KOPT-K1 (cell line): ENCODE measurements around the gene BCAS1.

Experiments
- H3K27ac ChIP-seq: fragments of 200-600 bp; sonication (generic); 2 replicates; pipeline ENCODE4 v1.5.1; 2016; ENCODE audit warnings: antibody characterized with exemption, mild to moderate bottlenecking, low read depth, low read length; ENCODE audit not compliant: poor library complexity, severe bottlenecking
- H3K36me3 ChIP-seq: fragments of 200-600 bp; sonication (generic); 2 replicates; pipeline ENCODE4 v1.5.1; 2017; ENCODE audit warnings: antibody characterized with exemption, mild to moderate bottlenecking, low read length, moderate library complexity; ENCODE audit not compliant: insufficient read depth
- H3K9me3 ChIP-seq: fragments of 200-600 bp; sonication (generic); 2 replicates; pipeline ENCODE4 v1.5.1; 2017; ENCODE audit warnings: antibody characterized with exemption, low read length, mild to moderate bottlenecking; ENCODE audit not compliant: insufficient read depth, poor library complexity, severe bottlenecking

BCAS1 gene

DNA sequence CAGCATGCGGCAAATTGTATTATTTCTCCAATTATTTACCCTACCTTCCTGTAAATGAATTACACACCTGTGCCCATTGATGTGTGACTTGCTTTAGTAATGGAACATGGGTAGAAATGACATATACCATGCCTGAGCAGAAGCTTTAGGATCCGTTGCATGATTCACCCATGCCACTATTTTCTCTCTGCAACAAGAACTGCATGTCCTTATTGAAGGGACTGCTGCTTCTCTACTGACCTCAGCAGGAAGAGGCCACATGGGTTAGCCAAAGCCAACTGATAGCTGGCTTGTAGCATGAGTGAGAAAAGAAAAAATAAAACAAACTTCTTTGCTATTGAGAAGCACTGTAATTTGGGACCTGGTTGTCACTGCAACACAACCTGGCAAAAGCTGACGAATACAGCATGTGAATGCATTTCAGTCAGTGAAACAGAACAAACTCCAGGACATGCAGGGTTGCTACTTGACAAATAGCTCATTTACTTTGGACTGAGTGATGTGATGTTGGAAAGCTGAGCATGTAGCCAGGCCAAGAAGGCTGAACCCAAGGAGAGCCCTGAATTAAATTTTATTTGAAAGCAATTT is 99.2 kb downstream of the BCAS1 start:
- H3K9me3 ChIP-seq, result peaks cover 16% of the 10 kb centered on the region
- H3K27ac ChIP-seq, result no peak overlapping the region
- no peaks in the 10 kb centered on the region for H3K36me3 ChIP-seq

DNA sequence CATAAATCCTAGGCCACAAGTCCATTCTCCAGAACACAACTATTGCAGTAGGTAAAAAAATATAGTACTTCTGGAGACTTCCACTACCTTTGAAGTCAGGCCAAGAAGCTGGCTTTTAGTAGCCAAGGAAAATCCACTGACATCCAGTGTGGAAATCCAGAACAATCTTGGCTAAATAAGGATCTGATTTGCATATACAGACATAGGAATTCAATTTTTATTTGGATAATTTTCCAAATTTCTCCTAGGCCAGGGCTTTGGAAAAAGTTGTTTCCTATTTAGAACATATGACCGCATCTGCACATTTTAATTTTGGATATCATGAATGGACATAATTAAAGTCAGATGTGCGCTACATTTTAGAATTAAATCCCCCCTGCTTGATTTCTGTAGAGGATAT is 100.2 kb downstream of the BCAS1 start:
- Histone ChIP-seq H3K27ac (no peak overlapping the region), H3K36me3 (no peaks in the 10 kb centered on the region), H3K9me3 (peaks cover 16% of the 10 kb centered on the region)

DNA sequence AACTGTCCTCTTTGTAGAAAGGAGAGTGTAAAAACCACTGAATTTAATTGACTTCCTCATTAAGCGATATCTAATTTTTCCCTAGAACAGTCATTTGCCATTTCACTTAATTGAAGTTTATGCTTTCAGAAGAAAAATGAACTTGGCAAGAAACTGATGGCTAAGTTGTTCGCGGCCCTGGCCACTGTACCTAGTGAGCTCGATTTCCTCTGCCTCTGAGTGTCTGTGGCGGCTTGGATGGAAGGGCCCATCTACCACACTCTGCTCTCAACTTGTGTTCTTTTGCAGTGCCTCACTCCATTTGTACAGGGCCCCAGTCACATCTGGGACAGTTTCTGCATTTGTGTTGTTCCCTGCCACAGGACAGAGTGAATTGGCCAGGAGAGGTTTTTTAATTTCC is 102.9 kb downstream of the BCAS1 start:
- Histone ChIP-seq H3K36me3 (no peaks in the 10 kb centered on the region), H3K27ac (no peak overlapping the region)

DNA sequence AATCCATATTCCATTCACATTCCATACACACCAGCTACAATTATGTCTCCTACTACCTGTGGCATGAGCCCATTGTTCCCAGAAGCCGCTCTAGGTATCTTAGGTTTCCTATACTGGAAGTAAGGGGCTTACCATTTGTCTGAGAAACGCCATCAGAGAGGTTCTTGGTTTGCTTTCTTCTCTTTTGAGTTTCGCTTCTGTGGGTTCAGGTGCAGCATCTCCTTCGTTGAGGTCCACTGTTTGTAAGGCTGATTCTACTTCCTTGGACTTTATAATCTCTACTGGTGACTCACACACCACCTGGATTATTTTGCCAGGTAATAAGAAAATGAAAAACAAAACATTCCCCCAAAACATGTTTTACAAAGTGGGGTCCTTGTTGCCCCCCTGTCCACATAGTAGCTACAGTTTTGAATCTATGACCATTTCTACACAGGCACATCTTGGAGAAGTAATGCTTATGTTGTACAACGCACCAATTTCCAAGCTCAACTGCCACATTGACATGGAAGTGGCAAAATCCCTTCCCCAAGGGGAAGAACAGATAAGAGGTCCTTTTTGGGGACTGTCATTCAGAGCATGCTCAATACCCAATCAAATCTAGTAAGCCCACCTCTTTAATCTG is 103.5 kb downstream of the BCAS1 start:
- Histone ChIP-seq H3K27ac (no peak overlapping the region), H3K36me3 (no peaks in the 10 kb centered on the region), H3K9me3 (no peaks in the 10 kb centered on the region)

More for the DNA sequence above, 102.9 kb downstream of the BCAS1 start:
- H3K9me3 ChIP-seq, result no peaks in the 10 kb centered on the region

DNA sequence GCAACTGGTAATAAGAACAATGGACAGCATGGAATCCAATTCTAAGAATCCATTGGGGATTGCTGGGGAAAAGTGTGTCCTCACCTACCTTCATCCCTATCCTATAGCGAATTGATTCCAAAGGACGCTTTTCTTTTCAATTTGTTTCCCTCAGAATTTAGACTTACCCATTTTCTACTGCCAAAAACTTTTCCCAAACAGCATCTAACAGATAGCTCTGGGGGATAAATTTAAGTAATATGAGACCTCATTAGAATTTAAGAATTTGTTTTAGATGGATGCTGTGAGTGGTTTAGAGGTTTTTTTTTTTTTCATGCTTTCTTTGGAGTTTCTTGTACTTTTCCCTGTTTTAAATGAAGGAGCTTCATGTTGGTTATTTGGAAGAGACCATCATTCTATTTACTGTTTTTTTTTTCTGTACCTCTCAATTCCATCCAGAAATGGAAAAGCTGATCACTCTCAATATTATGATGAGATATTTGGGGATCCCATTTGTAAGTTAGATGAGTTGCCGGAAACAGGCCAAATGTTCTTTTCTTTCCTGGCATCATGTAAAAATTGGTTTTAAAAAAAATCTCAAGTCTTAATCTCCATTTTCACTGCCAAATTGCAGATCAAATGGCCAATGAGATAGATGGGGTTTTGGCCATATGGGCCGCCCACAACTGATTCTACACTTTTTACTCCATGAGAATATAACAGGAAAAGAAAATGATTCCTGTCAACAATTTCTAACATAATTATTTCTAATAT is 105.7 kb downstream of the BCAS1 start:
- no peaks in the 10 kb centered on the region for H3K9me3 ChIP-seq

DNA sequence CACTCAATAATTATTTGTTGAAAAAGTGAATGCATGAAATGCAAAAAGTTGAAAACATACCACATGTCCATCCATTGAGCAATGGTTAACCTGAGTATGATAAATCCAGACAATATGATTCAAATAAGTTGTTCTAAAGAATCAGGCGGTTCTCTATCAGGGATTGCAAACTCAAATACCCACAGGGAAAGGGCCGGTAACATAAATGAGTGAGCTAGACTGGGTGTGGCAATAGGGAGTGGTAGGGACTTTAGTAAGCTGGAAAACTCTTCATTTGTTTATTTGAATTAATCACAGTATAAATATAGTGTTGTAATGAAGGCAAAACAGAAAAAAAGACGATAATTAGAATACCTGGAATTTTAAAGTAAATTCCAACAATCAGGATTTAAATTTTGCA is 106.3 kb downstream of the BCAS1 start:
- Histone ChIP-seq H3K36me3 (no peaks in the 10 kb centered on the region), H3K27ac (no peak overlapping the region), H3K9me3 (no peaks in the 10 kb centered on the region)

More for the DNA sequence above, 105.7 kb downstream of the BCAS1 start:
- Histone ChIP-seq H3K36me3 (no peaks in the 10 kb centered on the region), H3K27ac (no peak overlapping the region)

DNA sequence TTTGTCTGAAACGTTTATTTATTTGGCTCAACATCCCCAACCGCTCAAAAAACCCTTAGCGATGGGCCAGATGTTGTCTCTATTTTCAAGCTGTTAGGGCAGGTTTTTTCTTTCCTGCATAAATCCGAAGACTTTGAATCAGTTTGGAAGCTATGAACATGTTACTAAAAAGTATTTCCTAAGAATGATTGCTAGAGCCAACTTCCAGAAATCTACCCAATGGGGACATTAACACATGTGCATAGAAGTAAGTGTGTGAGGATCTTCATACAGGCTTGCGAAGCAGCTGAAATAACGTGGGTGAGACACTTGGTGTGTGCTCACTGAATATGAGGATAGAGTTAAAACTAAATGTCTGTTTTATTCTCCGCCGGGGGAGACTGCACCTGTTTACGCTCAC is 106.8 kb downstream of the BCAS1 start:
- no peaks in the 10 kb centered on the region for H3K36me3 ChIP-seq
- no peaks in the 10 kb centered on the region for H3K9me3 ChIP-seq
- H3K27ac ChIP-seq, result no peak overlapping the region

DNA sequence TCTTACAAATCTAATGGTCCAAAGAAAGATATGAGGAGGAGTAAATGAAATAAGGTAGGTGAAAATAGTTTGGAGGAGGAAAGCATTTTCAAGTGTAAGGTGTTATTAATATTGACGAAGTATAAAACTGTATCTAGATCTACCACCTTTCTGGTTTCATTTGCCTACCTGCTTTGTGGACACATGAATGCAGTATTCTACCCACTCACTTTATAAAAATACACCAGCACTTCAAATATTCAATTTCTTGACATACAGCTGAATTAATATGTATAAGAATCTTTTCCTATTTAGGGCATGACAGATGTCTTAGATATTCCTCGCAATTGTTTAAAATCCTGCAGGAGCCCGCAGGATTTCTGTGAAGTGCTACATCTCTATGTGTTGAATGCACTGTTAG is 108.0 kb downstream of the BCAS1 start:
- no peak overlapping the region for H3K27ac ChIP-seq
- H3K9me3 ChIP-seq, result no peaks in the 10 kb centered on the region
- H3K36me3 ChIP-seq, result no peaks in the 10 kb centered on the region

DNA sequence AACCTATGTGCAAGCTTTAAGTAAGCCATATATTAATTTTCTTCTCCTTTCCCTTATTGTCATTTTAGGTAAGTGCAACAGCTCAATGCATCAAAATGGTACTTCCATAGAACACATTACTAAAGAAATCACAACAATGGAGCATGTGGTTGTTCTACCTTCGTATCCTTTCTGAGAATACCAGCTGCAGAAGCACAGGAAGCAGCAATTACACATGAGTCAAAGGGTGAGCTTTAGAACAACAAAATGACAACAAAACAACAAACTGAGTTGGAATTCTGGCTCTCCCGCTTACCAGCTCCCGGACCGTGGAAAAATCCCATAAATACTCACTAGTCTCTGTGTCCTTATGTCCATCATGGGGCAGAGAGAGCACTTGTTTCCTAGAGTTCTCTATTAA is 108.9 kb downstream of the BCAS1 start:
- Histone ChIP-seq H3K36me3 (no peaks in the 10 kb centered on the region), H3K9me3 (no peaks in the 10 kb centered on the region), H3K27ac (no peak overlapping the region)

DNA sequence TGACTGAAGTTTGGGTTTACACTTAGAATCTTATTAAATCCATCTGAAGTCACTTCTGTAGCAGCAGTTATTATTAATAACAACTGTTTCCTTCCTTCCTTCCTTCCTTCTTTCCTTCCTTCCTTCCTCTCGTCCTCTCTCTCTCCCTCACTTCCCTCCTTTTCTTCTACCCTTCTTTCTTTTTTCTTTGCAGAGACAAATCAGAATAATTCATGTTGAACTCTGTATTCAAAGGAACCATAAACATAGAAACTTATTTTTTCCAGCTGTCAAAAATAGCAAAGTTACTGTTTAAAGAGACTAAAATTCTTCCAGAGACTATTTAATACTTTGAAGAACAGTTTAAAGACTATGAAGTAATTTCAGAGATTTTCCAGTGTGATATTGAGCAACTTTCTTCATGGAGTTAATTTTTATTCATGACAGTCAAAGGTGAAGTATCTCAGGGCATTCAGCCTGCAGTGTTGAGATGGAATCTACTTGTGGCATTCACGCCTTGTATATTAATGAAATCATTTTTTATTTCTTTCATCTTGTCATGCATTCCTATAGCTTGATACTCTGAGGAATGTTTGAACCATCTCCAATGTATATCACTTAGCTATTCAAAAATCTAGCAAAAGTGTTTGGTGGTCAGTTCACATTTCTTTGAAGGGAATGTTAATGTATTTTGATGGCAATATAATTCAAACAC is 109.7 kb downstream of the BCAS1 start:
- no peak overlapping the region for H3K27ac ChIP-seq
- no peaks in the 10 kb centered on the region for H3K9me3 ChIP-seq
- H3K36me3 ChIP-seq, result no peaks in the 10 kb centered on the region

DNA sequence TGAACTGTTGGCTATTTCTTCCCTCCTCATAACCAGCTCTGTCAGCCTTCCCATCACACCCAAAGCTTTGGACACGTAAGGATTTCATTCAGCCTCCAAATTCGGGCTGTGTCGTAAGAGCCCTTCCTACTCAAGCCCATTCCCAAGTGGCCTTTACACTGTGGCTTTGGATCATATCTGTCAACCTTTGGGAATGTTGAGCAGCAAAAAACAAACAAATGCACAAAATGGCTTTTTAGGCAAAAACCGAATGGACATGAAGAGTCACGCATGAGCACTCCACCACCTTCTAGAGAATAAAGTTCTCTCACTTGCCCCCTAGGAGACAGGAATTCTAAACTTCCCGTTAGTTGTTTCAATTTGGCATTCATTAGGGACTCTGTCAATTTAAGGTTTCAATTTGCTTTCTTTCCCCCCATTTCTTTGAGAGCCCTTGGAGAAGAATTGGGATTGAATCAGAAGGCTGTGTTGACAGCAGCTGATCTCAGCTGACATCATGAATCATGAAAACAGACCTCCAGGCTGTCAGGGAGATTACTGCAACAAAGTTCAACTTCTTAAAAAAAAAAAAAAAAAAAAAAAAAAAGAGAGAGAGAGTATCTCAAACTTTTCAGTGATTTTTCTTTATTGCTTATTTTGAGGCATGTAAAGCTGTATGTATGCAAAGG is 110.3 kb downstream of the BCAS1 start:
- H3K36me3 ChIP-seq, result no peaks in the 10 kb centered on the region
- no peaks in the 10 kb centered on the region for H3K9me3 ChIP-seq
- no peak overlapping the region for H3K27ac ChIP-seq

DNA sequence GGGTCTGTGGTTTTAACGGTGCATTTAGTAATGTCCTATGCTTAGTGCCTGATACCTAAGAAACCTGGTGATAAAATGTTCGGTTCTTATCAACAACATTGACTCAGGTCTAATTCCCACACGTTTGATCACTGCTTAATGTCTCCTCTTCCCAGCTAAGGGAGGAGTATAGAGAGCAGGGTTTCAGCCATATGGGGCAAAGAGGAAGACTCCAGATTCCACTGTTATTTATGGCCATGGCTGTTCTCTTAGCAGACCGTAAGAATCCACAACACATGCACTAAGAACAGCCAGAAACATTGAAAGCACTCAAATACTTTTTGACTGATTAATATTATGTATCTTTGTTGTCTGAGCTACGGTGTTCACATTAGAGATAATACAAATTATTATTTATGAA is 112.1 kb downstream of the BCAS1 start:
- H3K27ac ChIP-seq, result no peak overlapping the region
- H3K9me3 ChIP-seq, result no peaks in the 10 kb centered on the region
- H3K36me3 ChIP-seq, result no peaks in the 10 kb centered on the region

DNA sequence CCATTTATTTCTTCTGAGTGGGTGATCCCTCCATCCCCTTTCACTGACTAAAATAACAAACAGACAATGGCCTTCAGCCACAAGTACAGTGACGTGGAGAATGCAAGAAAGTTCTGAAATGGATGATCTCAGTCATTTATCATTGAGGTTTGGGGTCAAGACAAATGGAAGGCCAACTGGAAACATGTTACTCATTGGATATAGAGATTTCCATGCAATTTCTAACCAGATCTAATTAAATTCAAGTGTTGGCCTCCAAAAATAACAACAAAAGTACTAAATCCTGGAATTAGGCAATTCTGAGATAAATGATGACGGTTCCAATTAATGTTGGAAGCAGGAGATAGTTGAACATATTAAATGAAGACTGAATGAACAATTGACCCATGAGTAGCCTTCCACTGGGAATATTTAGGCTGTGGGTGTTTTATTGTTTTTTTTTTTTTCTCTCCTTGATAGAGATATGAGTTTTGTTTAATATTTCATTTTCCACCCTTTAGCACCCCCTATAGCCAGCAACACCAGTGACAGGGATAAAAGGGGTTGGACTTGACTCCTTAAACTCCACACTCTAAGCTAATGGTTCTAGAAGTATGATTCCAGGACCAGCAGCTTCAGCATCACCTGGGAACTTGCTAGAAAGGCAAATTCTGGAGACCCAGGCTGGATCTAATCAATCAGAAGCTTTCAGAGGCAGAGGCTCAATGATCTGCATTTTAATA is 112.8 kb downstream of the BCAS1 start:
- Histone ChIP-seq H3K27ac (no peak overlapping the region), H3K9me3 (no peaks in the 10 kb centered on the region), H3K36me3 (no peaks in the 10 kb centered on the region)

DNA sequence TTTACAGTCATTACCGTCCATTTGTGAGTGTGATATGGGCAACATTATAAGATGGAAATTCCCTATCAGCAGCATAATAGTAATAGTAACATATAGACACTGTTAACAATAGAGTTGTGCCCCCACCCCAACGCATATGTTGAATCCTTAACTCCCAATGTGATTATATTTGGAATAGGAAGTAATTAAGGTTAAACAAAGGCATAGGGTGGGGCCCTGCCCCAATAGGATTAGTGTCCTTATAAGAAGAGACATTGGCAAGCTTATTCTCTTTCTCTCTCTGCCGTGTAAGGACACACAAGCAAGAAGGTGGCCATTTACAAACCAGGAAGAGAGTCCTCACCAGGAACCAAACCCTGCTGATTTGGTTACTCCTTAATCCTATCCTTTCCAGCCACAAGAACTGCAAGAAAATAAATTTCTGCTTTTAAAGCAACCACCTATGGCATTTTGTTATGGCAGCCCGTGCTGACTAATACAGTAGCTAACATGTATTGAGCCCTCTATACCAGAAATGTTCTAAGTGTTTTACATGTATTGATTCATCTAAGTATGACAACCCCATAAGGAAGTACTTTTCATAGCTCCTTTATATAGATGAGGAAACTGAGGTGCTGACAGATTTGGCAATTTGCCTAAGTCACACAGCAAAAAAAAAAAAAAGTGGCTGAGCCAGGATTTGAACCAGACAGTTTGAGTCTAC is 114.2 kb downstream of the BCAS1 start:
- no peaks in the 10 kb centered on the region for H3K9me3 ChIP-seq
- no peaks in the 10 kb centered on the region for H3K36me3 ChIP-seq
- H3K27ac ChIP-seq, result no peak overlapping the region
